ENCODE results near the gene LRRC9. TPM values are rescaled to one million over a fixed set of nuclear protein-coding genes. Genes with fewer than 3 reads are reported as not detected.

LRRC9 gene
- total RNA-seq, 4 donors from 2014 or later: 0.16 to 0.25 TPM; not detected in 2

- no peak for TF ChIP-seq CTCF (IDR thresholded peaks at IDR 0.05)
- ATAC-seq (ENCODE audit: low FRiP score) (no peak), DNase-seq (ENCODE audit: low spot score) (no peak)
Observed at GRCh38 chr14:59959668-59960067, 39.7 kb downstream of the LRRC9 start.

- ATAC-seq (ENCODE audit: low FRiP score) (no peak), DNase-seq (ENCODE audit: low spot score) (no peak)
- TF ChIP-seq CTCF (IDR thresholded peaks at IDR 0.05): no peak
Observed at GRCh38 chr14:59961518-59962062, 41.6 kb downstream of the LRRC9 start.

GRCh38 chr14:59964251-59965007 lies 44.5 kb downstream of the LRRC9 start:
- ATAC-seq (ENCODE audit: low FRiP score) (no peak), DNase-seq (ENCODE audit: low spot score) (no peak)
- TF ChIP-seq CTCF (IDR thresholded peaks at IDR 0.05): no peak

- no peak for ATAC-seq (ENCODE audit: low FRiP score)
- TF ChIP-seq CTCF (IDR thresholded peaks at IDR 0.05): no peak
- DNase-seq (ENCODE audit: low spot score): no peak
Observed at GRCh38 chr14:59969319-59969718, 49.4 kb downstream of the LRRC9 start.

GRCh38 chr14:59981564-59981963 lies 61.6 kb downstream of the LRRC9 start:
- TF ChIP-seq CTCF (IDR thresholded peaks at IDR 0.05): no peak
- DNase-seq (ENCODE audit: low spot score): no peak
- ATAC-seq (ENCODE audit: low FRiP score): no peak

- no peak for TF ChIP-seq CTCF (IDR thresholded peaks at IDR 0.05)
- no peak for ATAC-seq (ENCODE audit: low FRiP score)
- no peak for DNase-seq (ENCODE audit: low spot score)
Observed at GRCh38 chr14:59983048-59983447, 63.1 kb downstream of the LRRC9 start.

GRCh38 chr14:59986556-59987059 lies 66.7 kb downstream of the LRRC9 start:
- DNase-seq (ENCODE audit: low spot score): no peak
- TF ChIP-seq CTCF (IDR thresholded peaks at IDR 0.05): no peak
- no peak for ATAC-seq (ENCODE audit: low FRiP score)
